Ishikawa (cell line): Measurements from ENCODE around the gene PLXNB3.

Experiments
- CEBPB ChIP-seq: IDR thresholded peaks from 2 replicates; pipeline ENCODE4 v1.6.1; 2012
- CREB1 ChIP-seq: IDR thresholded peaks from 2 replicates; pipeline ENCODE4 v1.6.1; 2012; ENCODE audit warnings: low read depth
- EGR1 ChIP-seq: IDR thresholded peaks from 2 replicates; pipeline ENCODE4 v1.6.1; 2012
- EP300 ChIP-seq: IDR thresholded peaks from 2 replicates; pipeline ENCODE4 v1.6.1; 2012; ENCODE audit warnings: borderline replicate concordance
- FOXM1 ChIP-seq: IDR thresholded peaks from 2 replicates; pipeline ENCODE4 v1.6.1; 2012; ENCODE audit warnings: low read depth, borderline replicate concordance
- MAX ChIP-seq: IDR thresholded peaks from 2 replicates; pipeline ENCODE4 v1.6.1; 2012
- NFIC ChIP-seq: IDR thresholded peaks from 2 replicates; pipeline ENCODE4 v1.6.1; 2012
- RAD21 ChIP-seq: IDR thresholded peaks from 2 replicates; pipeline ENCODE4 v1.6.1; 2012; ENCODE audit warnings: low read depth
- REST ChIP-seq: IDR thresholded peaks from 2 replicates; pipeline ENCODE4 v1.6.1; 2012; ENCODE audit warnings: low read depth, mild to moderate bottlenecking
- TAF1 ChIP-seq: IDR thresholded peaks from 2 replicates; pipeline ENCODE4 v1.6.1; 2012; ENCODE audit warnings: low read depth, mild to moderate bottlenecking
- TCF12 ChIP-seq: IDR thresholded peaks from 2 replicates; pipeline ENCODE4 v1.6.1; 2012; ENCODE audit warnings: low read depth
- TEAD4 ChIP-seq: IDR thresholded peaks from 2 replicates; pipeline ENCODE4 v1.6.1; 2012
- USF1 ChIP-seq: IDR thresholded peaks from 2 replicates; pipeline ENCODE4 v1.6.1; 2012
- YY1 ChIP-seq: IDR thresholded peaks from 2 replicates; pipeline ENCODE4 v1.6.1; 2012; ENCODE audit warnings: low read depth
- ZBTB7A ChIP-seq: IDR thresholded peaks from 2 replicates; pipeline ENCODE4 v1.6.1; 2012; ENCODE audit warnings: low read depth

The PLXNB3 gene

GRCh38 chrX:153731845-153732215, 32.2 kb upstream of the PLXNB3 start:
- no peak for TF ChIP-seq RAD21
- no peak for TF ChIP-seq TEAD4
- no peak for TF ChIP-seq TCF12
- no peak for TF ChIP-seq USF1
- TF ChIP-seq FOXM1, result no peak
- TF ChIP-seq NFIC, result no peak
- no peak for TF ChIP-seq ZBTB7A
- TF ChIP-seq EGR1, result no peak
- no peak for TF ChIP-seq YY1

GRCh38 chrX:153732401-153732800, 31.6 kb upstream of the PLXNB3 start:
- TF ChIP-seq RAD21 (no peak), TCF12 (no peak), CREB1 (no peak), ZBTB7A (no peak), CEBPB (no peak)

- no peak for TF ChIP-seq RAD21
- TF ChIP-seq TAF1, result no peak
- no peak for TF ChIP-seq NFIC
Observed at GRCh38 chrX:153733651-153734240, 30.3 kb upstream of the PLXNB3 start.

GRCh38 chrX:153734871-153735270, 29.2 kb upstream of the PLXNB3 start:
- TF ChIP-seq FOXM1 (no peak), CREB1 (no peak), MAX (no peak), NFIC (no peak), USF1 (no peak), CEBPB (no peak), RAD21 (no peak), TEAD4 (no peak), TAF1 (no peak), ZBTB7A (no peak), YY1 (no peak), EP300 (no peak)

GRCh38 chrX:153735274-153735673, 28.8 kb upstream of the PLXNB3 start:
- TF ChIP-seq CEBPB (no peak), TAF1 (no peak)

- TF ChIP-seq CREB1 (no peak), MAX (no peak), EGR1 (no peak), YY1 (no peak), USF1 (no peak), TCF12 (no peak), CEBPB (no peak), TAF1 (no peak), ZBTB7A (no peak), RAD21 (no peak), NFIC (no peak), TEAD4 (no peak), FOXM1 (no peak), REST (no peak)
Observed at GRCh38 chrX:153736071-153736820, 27.8 kb upstream of the PLXNB3 start.

- TF ChIP-seq TEAD4 (no peak), RAD21 (no peak), CEBPB (no peak), YY1 (no peak)
Observed at GRCh38 chrX:153736871-153737441, 27.1 kb upstream of the PLXNB3 start.
